ENCODE measurements around the gene ARHGEF7.

DNA sequence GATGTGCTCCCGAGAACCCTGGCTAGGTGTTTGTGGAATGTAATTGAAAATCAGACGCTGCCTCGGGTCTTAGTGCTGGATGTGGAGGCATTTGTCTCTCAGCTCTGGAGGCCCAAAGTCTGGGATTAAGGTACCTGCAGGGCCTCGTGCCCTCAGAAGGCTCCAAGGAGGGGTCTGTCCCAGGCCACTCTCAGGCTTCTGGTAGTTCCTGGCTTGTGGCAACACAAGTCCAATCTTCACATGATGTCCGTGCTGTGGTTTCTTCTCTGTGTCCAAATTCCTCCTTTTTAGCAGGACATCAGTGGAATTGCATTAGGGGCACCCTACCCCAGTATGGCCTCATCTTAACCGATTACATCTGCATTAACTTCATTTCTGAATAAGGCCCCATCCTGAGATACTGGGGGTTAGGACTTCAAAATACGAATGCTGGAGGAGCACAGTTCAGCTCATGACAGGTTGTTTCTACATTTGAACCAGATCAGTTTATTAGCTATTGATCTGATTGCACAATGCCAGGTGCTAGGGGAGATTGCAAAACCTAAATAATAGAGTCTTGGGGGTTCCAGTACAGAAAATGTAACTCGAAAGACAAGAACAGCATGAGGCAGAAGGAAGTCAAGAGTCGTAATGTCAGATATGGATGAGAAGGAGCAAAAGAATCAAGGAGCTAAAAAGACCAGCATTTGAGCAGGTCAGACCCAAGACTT, 3.9 kb downstream of the ARHGEF7 start:
- TF ChIP-seq, protein P1, sequence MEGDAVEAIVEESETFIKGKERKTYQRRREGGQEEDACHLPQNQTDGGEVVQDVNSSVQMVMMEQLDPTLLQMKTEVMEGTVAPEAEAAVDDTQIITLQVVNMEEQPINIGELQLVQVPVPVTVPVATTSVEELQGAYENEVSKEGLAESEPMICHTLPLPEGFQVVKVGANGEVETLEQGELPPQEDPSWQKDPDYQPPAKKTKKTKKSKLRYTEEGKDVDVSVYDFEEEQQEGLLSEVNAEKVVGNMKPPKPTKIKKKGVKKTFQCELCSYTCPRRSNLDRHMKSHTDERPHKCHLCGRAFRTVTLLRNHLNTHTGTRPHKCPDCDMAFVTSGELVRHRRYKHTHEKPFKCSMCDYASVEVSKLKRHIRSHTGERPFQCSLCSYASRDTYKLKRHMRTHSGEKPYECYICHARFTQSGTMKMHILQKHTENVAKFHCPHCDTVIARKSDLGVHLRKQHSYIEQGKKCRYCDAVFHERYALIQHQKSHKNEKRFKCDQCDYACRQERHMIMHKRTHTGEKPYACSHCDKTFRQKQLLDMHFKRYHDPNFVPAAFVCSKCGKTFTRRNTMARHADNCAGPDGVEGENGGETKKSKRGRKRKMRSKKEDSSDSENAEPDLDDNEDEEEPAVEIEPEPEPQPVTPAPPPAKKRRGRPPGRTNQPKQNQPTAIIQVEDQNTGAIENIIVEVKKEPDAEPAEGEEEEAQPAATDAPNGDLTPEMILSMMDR (IDR thresholded peaks at IDR 0.05): no peak
- TF ChIP-seq POLR2A (IDR thresholded peaks at IDR 0.05): no peak

Measured in thyroid gland (tissue), 4 donors.